ENCODE data around the gene ADAMTS13.

ADAMTS13 gene

GRCh38 chr9:133404454-133405002 is 17.6 kb upstream of the ADAMTS13 start:
- Mint-ChIP-seq H3K9me3 (no peaks in the 10 kb centered on the region), H3K27me3 (ENCODE audit: low read depth) (no peaks in the 10 kb centered on the region), H3K27ac (no peak overlapping the region), H3K36me3 (ENCODE audit: low read depth) (peaks cover 26% of the 10 kb centered on the region), H3K4me3 (no peak overlapping the region), H3K4me1 (peaks cover 4% of the 10 kb centered on the region)
- no peak for TF ChIP-seq CTCF (IDR thresholded peaks at IDR 0.05; ENCODE audit: unreplicated experiment in 3 of 3)

DNA sequence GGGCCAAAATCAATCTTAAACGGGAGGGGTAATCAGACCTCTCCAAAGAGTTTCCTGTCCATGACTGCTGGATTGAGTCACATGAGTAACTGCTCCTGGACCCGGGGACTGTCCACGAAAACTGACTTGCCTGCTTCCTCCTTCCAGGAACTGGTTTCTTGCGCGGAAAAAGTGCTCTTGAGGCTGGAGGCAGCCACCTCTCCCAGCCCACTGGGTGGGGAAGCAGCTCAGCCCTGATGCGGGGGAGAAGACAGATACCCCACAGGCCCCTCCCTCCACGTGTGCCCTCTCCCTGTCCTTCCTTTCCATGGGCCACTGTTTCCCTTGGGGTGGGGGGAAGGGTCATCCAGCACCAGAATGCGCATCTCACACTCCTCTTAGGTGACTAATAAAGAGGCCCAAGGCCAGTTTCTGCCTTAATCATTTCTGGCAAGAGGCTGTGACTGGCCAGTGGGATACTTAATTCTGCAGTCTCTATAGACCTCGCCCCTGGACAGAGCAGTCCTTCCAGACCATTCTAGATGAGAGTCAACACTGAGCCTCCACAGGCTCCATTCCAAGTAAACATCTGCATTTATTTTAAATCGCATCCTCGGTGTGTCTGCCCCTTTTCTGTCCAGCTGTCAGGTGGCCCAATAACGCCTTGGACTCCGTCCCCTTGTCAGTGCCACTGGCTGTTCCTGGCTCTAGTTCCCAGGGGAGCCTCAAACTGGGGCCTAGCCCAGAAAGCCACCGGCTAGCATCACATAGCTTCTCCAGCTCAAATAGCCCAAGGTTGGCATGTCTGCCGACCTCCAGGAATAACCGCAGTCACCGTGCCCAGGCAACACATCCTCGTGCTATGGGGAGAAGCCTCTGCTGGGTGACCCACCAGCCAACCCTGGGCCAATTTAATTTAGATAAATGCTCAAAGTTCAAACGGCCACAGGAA is 16.4 kb upstream of the ADAMTS13 start:
- H3K4me1 Mint-ChIP-seq = peaks cover 4% of the 10 kb centered on the region
- peaks cover 39% of the 10 kb centered on the region for H3K36me3 Mint-ChIP-seq (ENCODE audit: low read depth)
- H3K27me3 Mint-ChIP-seq (ENCODE audit: low read depth) = no peaks in the 10 kb centered on the region
- H3K4me3 Mint-ChIP-seq = no peak overlapping the region
- TF ChIP-seq CTCF (IDR thresholded peaks at IDR 0.05; ENCODE audit: unreplicated experiment in 3 of 3) = no peak
- no peaks in the 10 kb centered on the region for H3K9me3 Mint-ChIP-seq
- H3K27ac Mint-ChIP-seq = no peak overlapping the region

DNA sequence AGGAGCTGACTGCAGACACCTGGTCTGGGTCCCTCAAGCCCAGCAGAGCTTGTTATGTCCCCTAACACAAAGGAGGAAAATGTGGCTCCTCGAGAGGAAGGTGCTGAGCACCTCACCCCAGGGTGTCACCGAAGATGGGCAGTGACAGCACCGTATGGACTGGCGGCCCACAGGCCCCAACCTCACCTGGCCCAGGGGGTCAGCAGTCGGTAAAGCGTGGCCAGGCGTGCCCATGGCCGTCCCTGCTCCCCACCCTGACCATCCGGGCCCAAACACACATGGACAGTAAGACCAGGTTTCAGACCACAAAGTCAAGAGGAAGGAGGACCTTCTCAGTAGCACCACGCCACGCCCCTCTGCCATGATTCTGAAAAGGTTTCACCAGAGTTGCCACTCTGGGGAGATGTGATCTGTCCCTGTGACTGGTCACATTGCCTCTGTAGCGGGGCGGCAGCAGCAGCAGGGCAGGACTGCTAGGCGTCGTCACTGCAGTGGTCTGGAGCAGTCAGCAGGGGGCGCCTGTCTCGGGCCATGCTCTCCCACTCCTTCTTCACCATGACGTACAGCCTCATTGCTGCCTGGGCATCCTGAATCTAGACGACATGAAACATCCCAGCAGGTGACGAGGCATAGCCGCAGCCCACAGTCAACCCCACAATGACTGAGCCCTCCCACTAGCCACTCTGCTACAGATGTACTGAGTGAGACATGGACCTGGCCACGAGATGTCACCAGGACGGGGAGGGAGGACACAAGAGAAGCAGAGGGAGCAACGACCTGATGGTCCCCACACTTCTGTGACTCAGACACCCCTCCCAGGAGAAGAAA is 15.5 kb upstream of the ADAMTS13 start:
- peak; percentile 85 to 88 (median 88) for TF ChIP-seq CTCF (IDR thresholded peaks at IDR 0.05; ENCODE audit: unreplicated experiment in 3 of 3)
- Mint-ChIP-seq H3K4me3 (no peak overlapping the region), H3K36me3 (ENCODE audit: low read depth) (peaks cover 45% of the 10 kb centered on the region), H3K27me3 (ENCODE audit: low read depth) (no peaks in the 10 kb centered on the region), H3K9me3 (no peaks in the 10 kb centered on the region), H3K4me1 (peaks cover 4% of the 10 kb centered on the region), H3K27ac (no peak overlapping the region)

- H3K27me3 Mint-ChIP-seq (ENCODE audit: low read depth) = no peaks in the 10 kb centered on the region
- no peak for TF ChIP-seq CTCF (IDR thresholded peaks at IDR 0.05; ENCODE audit: unreplicated experiment in 3 of 3)
- H3K4me3 Mint-ChIP-seq = no peak overlapping the region
- H3K4me1 Mint-ChIP-seq = peaks cover 4% of the 10 kb centered on the region
- H3K9me3 Mint-ChIP-seq = no peaks in the 10 kb centered on the region
- H3K36me3 Mint-ChIP-seq (ENCODE audit: low read depth) = peaks cover 56% of the 10 kb centered on the region
- no peak overlapping the region for H3K27ac Mint-ChIP-seq
Observed at GRCh38 chr9:133408042-133408441, 14.1 kb upstream of the ADAMTS13 start.

- peaks cover 44% of the 10 kb centered on the region for H3K36me3 Mint-ChIP-seq (ENCODE audit: low read depth)
- H3K4me1 Mint-ChIP-seq = peaks cover 6% of the 10 kb centered on the region
- H3K27ac Mint-ChIP-seq = no peak overlapping the region
- no peaks in the 10 kb centered on the region for H3K9me3 Mint-ChIP-seq
- TF ChIP-seq CTCF (IDR thresholded peaks at IDR 0.05; ENCODE audit: unreplicated experiment in 3 of 3) = no peak
- H3K27me3 Mint-ChIP-seq (ENCODE audit: low read depth) = no peaks in the 10 kb centered on the region
- peak overlapping the region in 2 of 3 experiments; percentile 21 to 34 for H3K4me3 Mint-ChIP-seq
Observed at GRCh38 chr9:133415170-133415569, 7.0 kb upstream of the ADAMTS13 start.

All from nephron (organoid).